GM21367 (cell line): Measurements from ENCODE around the gene SNPH.

Experiments used
- ATAC-seq: cut with Tn5 transposase; IDR thresholded peaks from one replicate; pipeline ENCODE4 v1.9.1; 2021; ENCODE audit not compliant: unreplicated experiment

The SNPH gene

DNA sequence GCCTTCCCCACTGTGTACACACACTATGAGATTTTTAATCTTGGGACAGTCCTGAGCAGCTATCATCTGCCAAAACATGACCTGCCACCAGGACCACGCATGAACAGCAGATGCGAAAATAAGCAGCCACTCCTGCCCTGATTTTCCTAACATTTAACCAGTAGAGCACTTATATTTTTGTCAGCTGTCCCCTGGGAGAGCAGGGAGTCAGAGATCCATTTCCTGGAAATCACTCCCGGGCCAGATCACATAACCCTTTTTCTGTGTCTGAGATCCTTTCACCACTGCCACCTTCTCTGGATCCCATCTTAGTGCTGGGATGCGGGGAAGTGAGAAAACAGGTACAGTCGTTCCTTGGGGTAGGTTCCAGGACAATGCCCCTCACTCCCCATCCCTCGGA is 57.2 kb downstream of the SNPH start:
- ATAC-seq = no peak

DNA sequence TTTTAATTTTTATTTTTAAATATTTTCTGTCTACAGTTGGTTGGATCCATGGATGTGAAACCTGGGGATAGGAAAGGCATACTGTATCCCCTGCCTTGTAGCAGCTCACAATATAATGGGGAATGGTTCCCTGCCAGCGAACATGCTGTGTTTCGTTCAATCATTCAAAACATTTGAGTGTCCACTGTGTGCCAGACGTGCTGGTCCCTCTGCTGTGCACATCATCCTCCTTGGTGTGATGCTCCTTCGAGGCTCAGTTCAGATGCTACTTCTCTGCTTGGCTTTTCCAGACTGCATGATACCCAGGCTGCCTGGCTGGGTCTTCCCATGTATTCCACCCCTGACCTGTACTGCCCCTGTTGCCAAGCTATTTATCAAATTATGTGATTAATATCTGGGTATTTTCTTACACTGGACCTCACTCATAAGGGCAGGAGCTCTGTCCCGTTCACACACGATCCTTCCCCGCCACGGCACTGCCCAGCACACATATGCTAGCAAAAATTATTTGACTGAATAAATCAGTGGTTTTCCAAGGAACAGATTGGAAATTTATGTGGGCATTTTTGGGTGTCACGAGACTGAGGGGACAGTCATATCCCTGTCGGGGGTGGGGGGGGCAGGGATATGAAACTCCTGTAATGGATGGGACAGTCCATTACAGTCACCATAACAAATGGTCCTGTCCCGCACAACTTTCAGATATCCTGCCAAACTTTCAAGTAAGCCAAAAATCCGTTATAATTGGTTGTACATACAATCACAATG is 57.9 kb downstream of the SNPH start:
- ATAC-seq = no peak

DNA sequence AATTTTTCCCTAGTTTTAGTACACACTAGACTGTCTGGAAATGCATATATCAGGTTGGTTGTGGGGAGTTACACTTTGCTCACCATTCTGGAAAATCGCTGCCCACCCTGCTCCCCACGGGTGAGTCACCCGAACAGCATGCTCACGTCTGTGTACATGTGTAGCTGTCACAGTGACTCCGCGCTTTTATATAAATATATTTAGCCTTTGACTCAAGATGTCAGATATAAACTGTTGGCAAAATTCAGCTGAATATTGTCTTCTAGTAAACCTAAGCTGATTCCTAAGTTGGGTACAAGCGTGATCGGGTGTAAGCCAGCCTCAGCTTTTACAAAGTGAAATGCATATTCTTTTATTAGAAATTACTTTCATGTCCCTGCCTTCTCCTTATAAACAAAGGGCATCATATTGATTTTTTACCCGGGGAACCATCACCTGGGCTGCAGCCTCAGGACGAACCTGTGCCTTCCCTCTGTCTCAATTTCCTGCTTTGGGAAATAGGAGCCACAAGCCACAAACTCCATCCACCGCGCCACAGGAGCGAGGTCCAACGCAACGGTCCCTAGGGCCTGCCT is 58.6 kb downstream of the SNPH start:
- ATAC-seq = no peak

DNA sequence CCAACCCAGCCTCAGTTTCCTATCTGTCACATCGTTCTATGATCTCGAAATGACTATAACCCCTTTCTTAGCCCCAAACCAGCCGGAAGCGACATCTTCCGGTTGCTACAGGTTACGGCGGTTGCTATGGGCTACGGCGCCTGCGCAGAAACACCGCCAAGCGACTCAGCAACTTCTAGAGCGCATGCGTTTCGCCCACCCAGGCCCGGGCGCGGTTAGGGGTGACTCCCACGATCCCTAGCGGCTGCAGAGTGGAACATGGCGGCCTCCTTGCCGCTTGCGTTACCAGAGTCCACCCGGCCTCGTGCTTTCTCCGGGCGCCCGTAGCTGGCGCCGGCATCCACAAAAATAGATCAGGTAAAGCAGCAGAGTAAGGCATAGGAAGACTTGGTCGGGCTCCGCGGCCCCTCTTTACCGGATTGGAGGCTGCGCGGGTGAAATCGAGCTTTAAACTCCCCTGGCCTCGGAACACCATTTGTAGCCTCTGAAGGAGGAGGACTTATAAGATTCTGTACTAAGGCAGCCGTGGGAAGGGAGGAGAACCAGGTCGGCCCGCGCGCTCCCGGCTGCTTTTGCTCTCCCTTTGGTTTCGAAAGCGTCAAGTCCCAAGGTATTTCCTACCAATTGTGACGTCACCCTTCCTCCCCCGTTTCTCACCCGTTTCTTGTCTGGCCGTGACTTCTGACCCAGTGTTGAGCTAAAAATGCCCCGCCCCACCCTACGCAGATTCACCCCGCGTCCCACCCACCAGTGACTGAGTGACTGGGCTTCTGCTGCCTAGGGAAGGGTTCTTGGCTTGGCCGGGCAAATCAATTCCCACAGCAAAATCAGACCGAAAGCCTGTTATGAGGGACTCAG is 59.3 kb downstream of the SNPH start:
- peak; percentile 69 for ATAC-seq

DNA sequence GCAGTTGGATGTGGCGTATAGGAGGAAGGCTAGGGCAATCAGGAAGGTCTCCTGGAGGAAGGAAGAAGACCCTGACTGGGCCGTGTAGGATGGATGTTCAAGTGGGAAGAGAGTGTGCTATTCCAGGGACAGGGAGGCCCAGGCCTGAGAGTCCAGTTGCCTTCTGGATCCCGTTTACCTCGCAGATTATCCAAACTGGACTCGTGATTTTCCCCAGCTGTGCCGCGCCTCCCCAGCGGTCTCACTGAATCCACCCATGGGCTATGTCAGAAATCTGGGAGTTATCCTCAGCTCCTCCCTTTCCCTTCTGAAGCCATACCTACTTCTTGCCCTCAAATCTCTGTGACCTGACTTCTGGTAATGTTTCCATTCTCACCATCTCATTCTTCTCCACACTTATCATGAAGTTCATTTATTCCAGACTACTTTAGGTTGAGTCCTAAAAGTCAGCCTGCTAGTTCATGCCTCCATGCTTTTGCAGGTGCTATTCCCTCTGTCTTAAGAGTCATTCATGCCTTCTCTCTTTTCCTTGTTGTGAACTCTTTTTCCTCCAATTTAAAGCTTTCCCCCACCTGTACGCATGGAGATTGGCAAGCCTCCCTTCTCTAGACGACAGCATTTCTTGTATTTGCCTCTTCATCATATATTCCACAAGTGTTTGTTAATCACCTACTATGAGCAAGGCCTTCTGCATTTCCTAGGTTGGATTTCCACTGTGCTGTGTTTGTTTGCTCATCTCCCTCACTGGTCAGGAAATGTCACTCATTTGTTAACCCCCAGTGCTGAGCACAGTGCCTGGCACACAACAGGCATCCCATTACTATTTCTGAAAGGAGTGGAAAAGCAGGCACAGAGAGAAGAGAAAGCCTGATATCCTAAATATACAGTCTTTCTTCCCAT is 60.2 kb downstream of the SNPH start:
- no peak for ATAC-seq

DNA sequence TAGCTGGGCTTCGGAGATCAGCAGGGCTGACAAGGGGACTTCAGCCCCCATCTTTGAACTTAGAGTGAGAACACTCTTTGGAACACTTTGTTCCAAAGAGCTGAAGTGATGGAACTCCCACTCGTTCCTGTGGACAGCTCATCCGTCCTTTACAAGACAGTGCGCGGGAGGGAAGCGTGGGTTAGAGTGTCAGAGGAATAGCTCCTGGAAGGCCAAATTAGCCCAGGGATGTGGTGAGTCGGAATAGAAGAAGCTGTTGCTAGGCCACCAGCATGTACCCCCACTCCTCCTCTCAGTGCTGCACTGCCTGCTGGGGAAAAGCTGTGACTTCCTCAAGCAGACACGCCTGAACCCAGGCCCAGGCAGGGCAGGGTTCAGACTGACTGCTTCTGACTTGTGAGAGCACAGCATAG is 61.2 kb downstream of the SNPH start:
- no peak for ATAC-seq

DNA sequence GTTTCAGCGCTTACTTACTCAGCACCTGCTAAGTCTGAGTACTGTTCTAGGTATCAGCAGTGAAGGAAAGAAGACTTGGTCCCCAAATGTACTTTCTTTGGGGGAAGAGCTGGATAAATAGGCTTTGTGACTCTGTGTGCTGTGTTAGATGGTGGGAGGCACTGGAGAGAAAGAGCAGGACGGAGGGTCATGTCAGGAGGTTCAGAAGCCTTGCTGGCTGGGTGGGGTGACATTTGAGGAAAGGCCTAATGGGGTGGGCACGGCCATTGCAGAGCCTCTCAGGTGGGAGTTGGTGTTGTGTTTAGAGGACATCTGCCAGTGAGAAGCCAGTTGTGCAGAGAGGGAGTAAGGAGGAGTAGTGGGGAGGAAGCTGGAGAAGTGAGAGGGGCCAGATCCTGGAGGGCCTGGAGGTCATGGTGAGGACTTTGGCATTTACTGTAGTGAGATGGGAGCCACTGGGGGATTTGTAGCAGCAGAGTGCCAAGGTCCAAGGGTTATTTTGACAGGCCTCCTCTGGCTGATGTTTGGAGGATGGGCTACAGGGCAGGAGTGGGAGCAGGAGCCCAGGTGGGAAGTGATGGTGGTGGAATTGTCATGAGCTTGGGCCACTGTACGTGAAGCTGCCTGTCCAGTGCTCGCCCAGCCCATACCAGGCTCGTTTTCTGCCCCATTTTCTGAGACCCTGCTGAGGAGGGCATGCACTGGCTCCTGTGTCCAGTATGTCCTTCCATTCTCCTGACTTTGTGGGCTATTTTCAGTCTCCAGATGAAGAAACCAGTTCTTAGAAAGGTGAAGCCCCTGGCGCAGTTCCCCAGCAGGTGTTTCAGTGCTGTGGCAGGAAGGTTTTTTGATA is 62.0 kb downstream of the SNPH start:
- ATAC-seq = no peak

DNA sequence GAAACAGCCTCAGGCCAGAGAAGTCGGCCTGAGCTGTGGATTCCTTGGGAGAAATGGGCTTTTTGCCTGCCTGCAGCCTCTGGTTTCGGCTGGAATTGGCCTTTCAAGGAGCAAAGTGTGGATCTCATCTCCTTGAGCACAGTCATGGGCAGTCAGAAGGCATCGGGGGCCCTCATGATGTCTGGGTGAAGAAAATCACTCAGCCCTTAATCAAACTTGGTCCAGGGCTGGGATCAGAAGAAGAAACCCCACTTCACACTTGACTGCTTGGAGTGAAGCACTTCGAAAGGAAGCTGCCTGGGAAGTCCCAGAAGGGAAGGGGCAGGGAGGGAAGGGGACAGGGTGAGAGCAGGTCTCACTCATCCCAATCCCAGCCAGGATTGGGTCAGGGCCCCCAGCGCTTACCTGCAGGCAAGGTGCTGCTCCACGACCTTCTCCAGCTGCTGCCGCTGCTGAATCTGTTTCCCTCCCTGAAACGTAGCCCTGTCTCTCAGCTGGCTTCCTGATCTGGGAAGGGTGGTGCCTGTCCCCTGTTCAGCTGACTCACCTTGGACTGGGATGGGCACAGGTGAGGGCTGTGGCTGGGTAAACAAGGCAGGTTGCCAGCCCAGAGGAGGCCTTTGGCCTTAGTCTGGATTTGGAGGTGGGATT is 62.7 kb downstream of the SNPH start, which contains the start of gene SDCBP2:
TSS of gene SDCBP2 (minus strand) at position 460 of the 651 bp plus-strand sequence. CDS start 8,723 bp downstream, outside the sequence.
- no peak for ATAC-seq

DNA sequence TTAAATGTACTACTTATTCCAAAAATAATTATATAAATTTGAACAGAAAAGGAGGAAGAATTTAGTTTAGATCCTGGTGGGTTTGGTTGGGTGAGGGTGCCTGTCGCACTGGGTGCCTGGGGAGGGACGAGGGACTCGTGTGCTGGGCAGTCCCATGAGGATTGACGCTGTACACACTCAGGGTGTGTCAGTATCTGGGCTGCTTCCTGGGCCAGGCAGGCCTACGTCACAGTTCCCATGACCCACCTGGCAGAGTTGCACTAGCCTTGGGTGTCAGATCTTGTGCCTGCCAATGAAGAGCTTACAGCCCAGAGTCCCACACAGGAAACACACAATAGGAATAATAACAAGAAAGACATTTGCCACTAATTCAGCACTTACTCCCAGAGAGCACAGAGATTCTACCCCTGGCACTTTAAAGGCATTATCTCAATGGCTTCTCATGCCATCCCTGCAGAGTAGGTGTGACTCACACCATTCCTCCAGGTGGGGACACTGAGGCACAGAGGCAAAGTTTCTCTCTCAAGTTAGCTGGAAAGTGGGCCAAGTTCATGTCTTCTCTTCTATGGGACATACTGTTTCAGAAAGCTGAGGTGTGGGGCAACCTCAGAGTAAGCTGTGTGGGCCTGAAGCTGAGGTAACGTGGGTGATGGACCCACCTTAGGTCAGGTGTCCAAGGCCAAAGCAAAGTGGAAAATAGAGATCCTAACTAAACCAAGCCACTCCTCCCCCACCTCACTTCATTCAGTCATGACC is 64.2 kb downstream of the SNPH start:
- peak; percentile 39 for ATAC-seq

DNA sequence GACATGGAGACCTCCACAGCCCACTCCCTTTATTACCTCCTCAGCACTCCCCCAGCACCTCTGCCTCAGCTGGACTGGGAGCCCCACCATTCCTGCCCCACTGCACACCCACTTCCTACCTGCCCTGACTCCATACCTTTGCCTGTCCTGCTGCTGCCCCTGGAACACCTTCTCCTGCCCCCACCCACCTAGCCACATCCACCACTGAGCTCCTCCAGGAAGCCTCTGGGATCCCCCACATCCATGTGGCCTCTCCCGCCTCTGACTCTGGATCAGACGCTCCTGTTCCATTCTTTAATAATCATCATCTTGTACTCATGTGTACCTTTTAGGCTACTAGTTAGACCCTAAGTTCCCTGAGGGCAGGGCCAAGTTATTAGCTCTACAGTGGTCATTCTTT is 65.0 kb downstream of the SNPH start:
- ATAC-seq = no peak

DNA sequence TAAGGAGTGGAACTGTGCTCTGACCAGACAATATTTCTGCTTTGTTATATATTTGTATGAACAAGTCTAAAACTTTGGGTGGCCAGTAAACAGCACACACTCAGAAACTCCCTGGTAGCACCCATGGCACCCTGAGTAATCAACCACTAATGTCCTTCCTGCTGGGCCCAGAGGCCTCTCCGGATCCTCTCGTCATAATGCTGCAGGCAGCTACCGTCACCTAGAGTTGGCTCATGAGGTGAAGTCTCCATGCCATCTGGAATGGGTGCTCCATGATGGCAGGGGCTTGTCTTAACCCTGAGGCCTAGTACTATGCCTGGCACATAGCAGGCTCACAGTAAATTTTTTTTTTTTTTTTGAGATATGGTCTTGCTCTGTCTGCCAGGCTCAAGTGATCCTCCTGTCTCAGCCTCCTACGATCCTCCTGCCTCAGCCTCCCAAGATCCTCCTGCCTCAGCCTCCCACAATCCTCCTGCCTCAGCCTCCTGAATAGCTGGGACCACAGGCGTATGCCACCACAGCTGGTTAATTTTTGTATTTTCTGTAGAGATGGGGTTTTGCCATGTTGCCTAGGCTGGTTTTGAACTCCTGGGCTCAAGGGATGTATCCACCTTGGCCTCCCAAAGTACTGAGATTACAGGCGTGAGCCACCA is 65.8 kb downstream of the SNPH start:
- no peak for ATAC-seq

DNA sequence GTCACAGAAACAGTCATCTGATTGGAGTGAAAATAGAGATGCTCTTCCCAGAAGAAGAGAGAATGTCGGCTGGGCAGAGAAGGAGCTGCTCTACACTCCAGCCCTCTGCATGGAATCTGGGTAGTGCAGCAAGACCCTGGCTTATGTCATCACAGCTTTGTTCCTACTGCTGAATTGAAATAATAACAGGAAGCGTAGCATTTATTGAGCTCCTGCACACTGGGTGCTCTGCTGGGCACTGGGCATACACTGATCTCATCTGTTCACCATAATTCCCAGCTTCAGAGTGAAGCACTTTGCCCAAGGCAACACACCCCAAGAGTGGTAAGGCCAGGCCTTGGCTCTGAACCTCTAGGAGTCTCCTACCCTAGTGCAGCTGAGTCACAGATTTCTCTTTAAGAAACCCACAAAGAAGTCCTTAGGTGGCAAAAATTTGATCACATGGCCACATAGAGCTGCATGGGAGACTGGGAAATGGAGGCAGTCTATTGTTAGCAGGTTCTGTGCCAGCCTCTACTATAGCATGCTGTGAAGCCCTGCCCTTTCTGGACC is 66.7 kb downstream of the SNPH start:
- no peak for ATAC-seq

DNA sequence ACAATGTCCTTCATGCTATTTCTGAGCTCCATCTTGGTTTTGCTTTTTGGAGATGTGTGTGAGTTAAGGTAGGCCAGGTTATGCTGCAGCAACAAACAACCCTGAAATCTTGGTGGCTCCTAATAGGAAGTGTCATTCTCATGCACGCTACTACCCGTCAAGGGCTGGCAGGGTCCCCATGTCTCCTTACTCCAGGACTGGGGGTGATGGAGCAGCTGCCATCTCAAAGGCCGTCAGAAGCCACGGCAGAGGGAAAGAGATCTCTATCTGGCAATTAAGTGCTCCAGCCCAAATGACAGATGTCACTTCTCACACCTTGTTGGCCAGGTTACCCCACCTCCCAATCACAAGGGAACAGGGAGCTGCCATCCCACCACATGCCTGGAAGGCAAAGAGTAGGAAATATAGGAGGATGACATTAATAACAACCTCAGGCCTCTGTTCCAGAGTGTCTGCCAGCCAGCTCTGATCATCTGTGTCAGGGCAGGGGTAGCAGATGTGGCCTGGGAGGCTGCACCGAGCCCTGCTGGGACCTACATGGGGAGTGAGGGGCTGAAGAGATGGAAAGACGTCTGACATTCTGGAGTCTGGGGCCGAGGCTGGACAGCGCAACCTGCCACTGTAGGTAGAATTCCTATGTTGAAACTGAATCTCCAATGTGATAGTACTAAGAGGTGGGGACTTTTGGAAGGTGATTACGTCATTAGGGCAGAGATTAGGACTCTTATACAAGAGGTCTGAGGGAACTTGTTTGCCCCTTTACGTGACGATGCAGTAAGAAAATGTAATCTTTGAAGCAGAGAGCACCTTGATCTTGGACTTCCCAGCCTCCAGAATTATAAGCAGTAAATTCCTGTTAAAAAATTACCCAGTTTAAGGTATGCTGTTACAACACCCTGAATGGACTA is 67.6 kb downstream of the SNPH start:
- no peak for ATAC-seq

DNA sequence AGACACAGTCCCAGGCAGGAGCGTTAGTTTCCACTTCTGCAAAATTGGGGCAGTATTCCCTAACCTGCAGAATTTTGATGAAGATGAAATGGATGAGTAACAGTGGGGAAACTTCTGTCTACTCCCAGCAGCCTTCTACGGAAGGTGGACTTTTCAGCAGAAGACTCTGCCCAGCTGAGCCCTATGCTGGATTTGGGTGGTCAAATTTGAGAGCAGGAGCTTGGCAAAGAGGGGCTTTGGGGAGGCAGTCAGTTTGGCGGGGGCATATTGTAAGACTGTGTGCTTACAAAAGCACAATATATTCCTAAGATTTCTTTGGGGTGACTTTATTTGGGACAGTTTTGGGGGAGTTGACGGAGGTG is 68.3 kb downstream of the SNPH start:
- ATAC-seq = no peak

DNA sequence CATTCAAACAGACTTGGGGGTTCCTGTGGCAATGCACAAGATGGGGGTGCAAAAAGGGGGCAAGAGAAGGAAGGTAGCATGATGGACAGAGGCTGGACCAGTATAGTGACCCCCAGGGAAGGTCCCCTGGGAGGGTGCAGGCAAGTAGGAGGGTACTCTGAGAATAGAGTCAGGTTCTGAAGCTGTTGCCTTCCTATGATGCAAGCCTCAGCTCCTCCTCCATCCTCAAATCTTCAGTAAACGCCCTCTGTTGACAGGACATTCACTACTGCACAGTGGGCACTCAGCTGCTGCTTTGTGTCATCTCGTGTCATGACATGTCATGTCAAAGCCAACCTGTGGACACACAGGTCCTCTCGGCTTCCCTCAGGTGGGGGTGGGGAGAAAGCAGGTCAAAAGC is 68.7 kb downstream of the SNPH start:
- no peak for ATAC-seq

DNA sequence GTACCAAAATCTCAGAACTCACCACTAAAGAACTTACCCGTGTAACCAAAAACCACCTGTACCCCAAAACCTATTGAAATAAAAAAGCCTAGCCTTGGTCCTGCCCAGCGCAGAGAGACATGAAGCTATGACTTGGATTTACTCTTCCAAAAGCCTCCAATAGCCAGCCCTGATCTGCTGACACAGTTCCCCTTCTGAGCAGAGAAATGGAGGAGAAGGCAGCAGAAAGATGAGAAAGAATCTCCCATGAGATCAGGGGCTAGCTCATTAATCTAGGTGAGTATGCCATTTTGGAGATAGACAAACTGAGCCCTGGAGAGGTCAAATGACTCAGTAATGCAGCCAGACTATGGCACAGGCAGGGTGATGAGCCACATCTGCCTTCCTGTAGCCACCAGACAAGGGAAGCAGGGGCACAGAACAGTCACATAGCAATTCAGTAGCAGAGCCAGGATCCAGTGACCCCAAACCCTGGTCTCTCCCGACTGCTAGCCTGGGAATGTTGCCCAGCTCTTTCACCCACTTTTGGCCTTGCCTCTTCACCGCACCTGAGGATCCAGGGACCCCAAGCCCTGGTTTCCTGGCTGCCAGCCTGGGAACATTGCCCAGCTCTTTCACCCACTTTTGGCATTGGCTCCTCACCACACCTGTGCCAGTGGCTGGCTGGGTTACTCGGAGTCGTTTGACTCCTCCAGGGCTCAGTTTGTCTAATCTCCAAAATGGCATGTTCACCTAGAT is 70.0 kb downstream of the SNPH start:
- ATAC-seq = no peak
